Hepatocyte (in vitro differentiated cells): Measurements from ENCODE around the gene TIMM44. TPM values are rescaled to one million over a fixed set of nuclear protein-coding genes. Genes with fewer than 3 reads are reported as not detected.

Experiments used
- DNase-seq: peaks from one replicate; pipeline ENCODE4 v3.0.0-alpha.2; 2016; ENCODE audit warnings: low spot score
- H2AFZ ChIP-seq: fragments of 200-600 bp; sonication (generic); 2 replicates; pipeline ENCODE4 v1.6.0; 2016; ENCODE audit warnings: antibody characterized with exemption, mild to moderate bottlenecking
- H3K27ac ChIP-seq: fragments of 200-600 bp; sonication (generic); 2 replicates; pipeline ENCODE4 v1.5.1; 2016; ENCODE audit warnings: mild to moderate bottlenecking
- H3K27me3 ChIP-seq: fragments of 200-600 bp; sonication (generic); 2 replicates; pipeline ENCODE4 v1.6.1; 2016
- H3K36me3 ChIP-seq: fragments of 200-600 bp; sonication (generic); replicated peaks from 2 replicates; pipeline ENCODE4 v1.5.1; 2016; ENCODE audit warnings: low read depth; ENCODE audit not compliant: insufficient read depth
- H3K4me1 ChIP-seq: fragments of 200-600 bp; sonication (generic); 2 replicates; pipeline ENCODE4 v1.5.1; 2016; ENCODE audit warnings: mild to moderate bottlenecking, moderate library complexity; ENCODE audit not compliant: insufficient read depth
- H3K4me2 ChIP-seq: fragments of 200-600 bp; sonication (generic); 2 replicates; pipeline ENCODE4 v1.6.0; 2016
- H3K4me3 ChIP-seq: fragments of 200-600 bp; sonication (generic); 2 replicates; pipeline ENCODE4 v1.5.1; 2016; ENCODE audit warnings: mild to moderate bottlenecking
- H3K79me2 ChIP-seq: fragments of 200-600 bp; sonication (generic); 2 replicates; pipeline ENCODE4 v1.6.0; 2017; ENCODE audit warnings: mild to moderate bottlenecking
- H3K9me2 ChIP-seq: fragments of 200-600 bp; sonication (generic); replicated peaks from 2 replicates; pipeline ENCODE4 v1.6.0; 2017; ENCODE audit warnings: mild to moderate bottlenecking; ENCODE audit not compliant: insufficient read depth
- H3K9me3 ChIP-seq: fragments of 200-600 bp; sonication (generic); 2 replicates; pipeline ENCODE4 v1.5.1; 2016; ENCODE audit warnings: low read depth, mild to moderate bottlenecking
- H4K20me1 ChIP-seq: fragments of 200-600 bp; sonication (generic); 2 replicates; pipeline ENCODE4 v1.6.0; 2016; ENCODE audit warnings: mild to moderate bottlenecking; ENCODE audit not compliant: insufficient read depth, poor library complexity, severe bottlenecking
- EZH2 ChIP-seq: fragments of 200-600 bp; sonication (generic); IDR thresholded peaks from 2 replicates; pipeline ENCODE4 v1.6.1; 2016; ENCODE audit warnings: antibody characterized with exemption, mild to moderate bottlenecking, borderline replicate concordance
- EZH2phosphoT487 ChIP-seq: fragments of 200-600 bp; sonication (generic); IDR thresholded peaks from one replicate; pipeline ENCODE4 v1.6.1; 2018; ENCODE audit warnings: antibody characterized with exemption, mild to moderate bottlenecking, low read depth, moderate library complexity; ENCODE audit not compliant: unreplicated experiment, severe bottlenecking
- WGBS: methylation state at CpG from one replicate; pipeline ENCODE4 v1.1.6; 2016; ENCODE audit warnings: low lambda C conversion rate; ENCODE audit errors: missing lambda C conversion rate; 5-methylcytosine and 5-hydroxymethylcytosine counted together
- polyA plus RNA-seq: library from polyadenylated mRNA; unstranded; fragments of >200 nt; fragmentation: Nextera tagmentation; extraction: Ambion mirVana; gene quantifications from 2 replicates; pipeline ENCODE4 v1.2.1, GENCODE V29; 2016
- total RNA-seq: library from RNA; depleted of rRNA; stranded (reverse); fragments of >200 nt; gene quantifications from 2 replicates; pipeline ENCODE4 v1.2.3, GENCODE V29; 2014
- TF ChIP-seq, protein P1 (sequence below): fragments of 200-600 bp; sonication (generic); IDR thresholded peaks from 2 replicates; pipeline ENCODE4 v1.5.1; 2016; ENCODE audit warnings: antibody characterized with exemption, mild to moderate bottlenecking; ENCODE audit not compliant: poor library complexity

TIMM44 gene
- total and polyA plus RNA-seq, 2 experiments from 2014 or later: 40.7 to 52.0 TPM

DNA sequence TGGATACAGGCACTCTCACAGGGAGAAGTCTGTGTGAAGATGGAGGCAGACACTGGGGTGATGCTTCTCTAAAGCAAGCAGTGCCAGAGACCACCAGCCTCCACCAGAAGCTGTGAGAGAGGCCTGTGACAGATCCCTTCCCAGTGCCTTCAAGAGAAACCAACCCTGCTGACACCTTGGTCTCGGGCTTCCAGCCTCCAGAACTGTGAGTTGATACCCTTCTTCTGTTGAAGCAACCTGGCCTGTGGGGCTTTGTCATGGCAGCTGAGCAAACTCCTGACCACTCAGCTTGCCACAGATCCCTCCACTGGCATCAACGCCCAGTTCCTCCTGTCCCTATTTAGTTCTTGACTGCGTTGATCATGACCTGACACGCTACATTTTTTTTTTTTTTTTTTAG, 33.0 kb upstream of the TIMM44 start:
- no peak overlapping the region for H3K4me2 ChIP-seq
- WGBS: 96% methylated on average over 4 of the region's 4 CpGs
- no peak overlapping the region for H2AFZ ChIP-seq
- H3K9me3 ChIP-seq: no peaks in the 10 kb centered on the region
- no peak overlapping the region for H3K27ac ChIP-seq
- no peaks in the 10 kb centered on the region for H3K27me3 ChIP-seq
- no peak overlapping the region for H3K4me3 ChIP-seq
- no peaks in the 10 kb centered on the region for H4K20me1 ChIP-seq
- peaks cover 8% of the 10 kb centered on the region for H3K79me2 ChIP-seq
- H3K4me1 ChIP-seq: no peaks in the 10 kb centered on the region
- H3K9me2 ChIP-seq: no peaks in the 10 kb centered on the region
- H3K36me3 ChIP-seq: no peaks in the 10 kb centered on the region
- no peak for TF ChIP-seq EZH2
- TF ChIP-seq, protein P1, sequence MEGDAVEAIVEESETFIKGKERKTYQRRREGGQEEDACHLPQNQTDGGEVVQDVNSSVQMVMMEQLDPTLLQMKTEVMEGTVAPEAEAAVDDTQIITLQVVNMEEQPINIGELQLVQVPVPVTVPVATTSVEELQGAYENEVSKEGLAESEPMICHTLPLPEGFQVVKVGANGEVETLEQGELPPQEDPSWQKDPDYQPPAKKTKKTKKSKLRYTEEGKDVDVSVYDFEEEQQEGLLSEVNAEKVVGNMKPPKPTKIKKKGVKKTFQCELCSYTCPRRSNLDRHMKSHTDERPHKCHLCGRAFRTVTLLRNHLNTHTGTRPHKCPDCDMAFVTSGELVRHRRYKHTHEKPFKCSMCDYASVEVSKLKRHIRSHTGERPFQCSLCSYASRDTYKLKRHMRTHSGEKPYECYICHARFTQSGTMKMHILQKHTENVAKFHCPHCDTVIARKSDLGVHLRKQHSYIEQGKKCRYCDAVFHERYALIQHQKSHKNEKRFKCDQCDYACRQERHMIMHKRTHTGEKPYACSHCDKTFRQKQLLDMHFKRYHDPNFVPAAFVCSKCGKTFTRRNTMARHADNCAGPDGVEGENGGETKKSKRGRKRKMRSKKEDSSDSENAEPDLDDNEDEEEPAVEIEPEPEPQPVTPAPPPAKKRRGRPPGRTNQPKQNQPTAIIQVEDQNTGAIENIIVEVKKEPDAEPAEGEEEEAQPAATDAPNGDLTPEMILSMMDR: no peak
- TF ChIP-seq EZH2phosphoT487: no peak
- no peak for DNase-seq

- H3K4me3 ChIP-seq: no peak overlapping the region
- H3K4me2 ChIP-seq: no peak overlapping the region
- peaks cover 6% of the 10 kb centered on the region for H3K79me2 ChIP-seq
- H3K4me1 ChIP-seq: no peaks in the 10 kb centered on the region
- 97% methylated on average over 7 of the region's 7 CpGs for WGBS
- no peaks in the 10 kb centered on the region for H3K36me3 ChIP-seq
- no peaks in the 10 kb centered on the region for H3K27me3 ChIP-seq
- H3K27ac ChIP-seq: no peak overlapping the region
- H2AFZ ChIP-seq: no peak overlapping the region
- H3K9me3 ChIP-seq: no peaks in the 10 kb centered on the region
- no peaks in the 10 kb centered on the region for H3K9me2 ChIP-seq
- no peak for DNase-seq
- TF ChIP-seq EZH2 (no peak), EZH2phosphoT487 (no peak)
- TF ChIP-seq, protein P1: no peak
- H4K20me1 ChIP-seq: peaks cover 4% of the 10 kb centered on the region
Observed at GRCh38 chr19:7975037-7975436, 31.6 kb upstream of the TIMM44 start.

GRCh38 chr19:7973883-7974282, 30.4 kb upstream of the TIMM44 start:
- H3K4me3 ChIP-seq: no peak overlapping the region
- no peaks in the 10 kb centered on the region for H3K4me1 ChIP-seq
- no peaks in the 10 kb centered on the region for H3K36me3 ChIP-seq
- no peak overlapping the region for H2AFZ ChIP-seq
- no peaks in the 10 kb centered on the region for H3K27me3 ChIP-seq
- TF ChIP-seq EZH2phosphoT487: no peak
- TF ChIP-seq, protein P1: no peak
- no peak for TF ChIP-seq EZH2
- no peak overlapping the region for H3K27ac ChIP-seq
- H4K20me1 ChIP-seq: peaks cover 4% of the 10 kb centered on the region
- WGBS: 93% methylated on average over 12 of the region's 12 CpGs
- H3K9me2 ChIP-seq: no peaks in the 10 kb centered on the region
- no peaks in the 10 kb centered on the region for H3K9me3 ChIP-seq
- H3K4me2 ChIP-seq: no peak overlapping the region
- no peak for DNase-seq
- H3K79me2 ChIP-seq: peaks cover 6% of the 10 kb centered on the region
